HG03432 (cell line): Measurements from ENCODE around the gene TRIM43B.
"Not testable (repeated sequence)": the region's sequence is repeated elsewhere in the genome, so short reads cannot be mapped to it uniquely, and the experiment has no call there.

Experiments used
- ATAC-seq: cut with Tn5 transposase; IDR thresholded peaks from one replicate; pipeline ENCODE4 v1.9.1; 2021; ENCODE audit warnings: mild to moderate bottlenecking, moderate library complexity; ENCODE audit not compliant: unreplicated experiment

TRIM43B gene

DNA sequence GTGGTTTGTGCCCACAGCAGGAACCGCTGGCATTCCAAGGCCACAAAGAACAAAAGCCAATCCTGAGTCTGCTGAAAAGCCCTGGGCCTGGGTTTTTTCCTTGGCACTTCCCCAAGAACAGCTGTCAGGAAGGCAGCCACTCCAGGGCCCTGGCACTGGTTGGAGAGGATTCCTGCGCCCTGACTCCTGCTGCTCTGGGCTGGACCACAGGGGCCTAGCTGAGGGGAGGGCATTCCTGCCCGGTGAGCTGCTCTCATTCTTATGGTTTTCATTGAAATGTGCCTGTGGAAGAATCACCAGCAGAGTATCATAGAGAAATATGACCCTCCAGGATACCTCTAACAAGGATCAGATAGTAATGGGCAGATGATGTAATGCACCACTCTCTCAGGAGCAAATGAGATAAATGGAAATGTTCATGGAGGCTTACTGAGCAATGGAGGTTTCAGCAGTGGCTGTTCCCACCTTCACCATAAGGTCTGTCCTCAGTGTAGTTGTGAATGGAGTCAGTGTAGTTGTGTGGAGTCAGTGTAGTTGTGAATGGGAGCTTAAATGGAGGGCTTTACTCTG, 50.0 kb downstream of the TRIM43B start:
- ATAC-seq = not testable (repeated sequence)

DNA sequence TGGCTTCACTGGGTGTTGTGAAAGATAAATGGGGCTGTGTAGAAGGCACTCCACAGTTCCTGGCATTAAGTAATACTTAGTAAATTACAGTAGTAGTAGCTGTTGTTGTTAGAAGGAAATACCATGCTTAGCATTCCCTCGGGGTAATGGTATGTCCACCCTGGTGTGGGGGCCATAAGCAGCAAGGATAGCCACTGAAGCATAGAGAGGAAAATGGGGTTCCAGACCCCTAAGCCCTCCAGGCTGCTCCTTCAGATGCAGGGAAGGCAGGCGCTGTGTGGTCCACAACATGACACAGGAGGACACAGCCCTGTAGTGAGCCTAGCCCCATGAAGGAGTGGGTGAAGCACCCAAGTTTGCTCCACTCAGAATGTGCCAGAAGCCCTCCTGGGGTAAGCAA, 50.6 kb downstream of the TRIM43B start:
- not testable (repeated sequence) for ATAC-seq

DNA sequence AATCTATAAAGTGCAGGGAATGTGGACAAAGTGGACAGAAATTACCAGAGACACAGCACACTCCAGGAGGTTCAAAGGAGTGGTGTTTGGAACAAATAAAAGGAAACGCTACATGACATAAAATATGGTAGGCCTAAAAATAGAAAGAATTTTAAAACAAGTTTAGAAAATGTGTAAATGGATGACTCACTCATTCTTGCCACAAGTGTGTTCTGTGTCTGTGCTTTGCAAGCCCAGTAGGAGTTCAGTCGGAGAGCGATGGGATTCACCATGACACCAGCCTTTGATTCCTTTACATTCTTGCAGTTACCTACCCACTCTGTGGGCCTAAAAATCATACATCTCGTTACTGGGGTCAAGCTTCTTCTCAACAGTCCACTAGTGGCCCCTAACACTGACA, 51.2 kb downstream of the TRIM43B start:
- ATAC-seq = not testable (repeated sequence)

DNA sequence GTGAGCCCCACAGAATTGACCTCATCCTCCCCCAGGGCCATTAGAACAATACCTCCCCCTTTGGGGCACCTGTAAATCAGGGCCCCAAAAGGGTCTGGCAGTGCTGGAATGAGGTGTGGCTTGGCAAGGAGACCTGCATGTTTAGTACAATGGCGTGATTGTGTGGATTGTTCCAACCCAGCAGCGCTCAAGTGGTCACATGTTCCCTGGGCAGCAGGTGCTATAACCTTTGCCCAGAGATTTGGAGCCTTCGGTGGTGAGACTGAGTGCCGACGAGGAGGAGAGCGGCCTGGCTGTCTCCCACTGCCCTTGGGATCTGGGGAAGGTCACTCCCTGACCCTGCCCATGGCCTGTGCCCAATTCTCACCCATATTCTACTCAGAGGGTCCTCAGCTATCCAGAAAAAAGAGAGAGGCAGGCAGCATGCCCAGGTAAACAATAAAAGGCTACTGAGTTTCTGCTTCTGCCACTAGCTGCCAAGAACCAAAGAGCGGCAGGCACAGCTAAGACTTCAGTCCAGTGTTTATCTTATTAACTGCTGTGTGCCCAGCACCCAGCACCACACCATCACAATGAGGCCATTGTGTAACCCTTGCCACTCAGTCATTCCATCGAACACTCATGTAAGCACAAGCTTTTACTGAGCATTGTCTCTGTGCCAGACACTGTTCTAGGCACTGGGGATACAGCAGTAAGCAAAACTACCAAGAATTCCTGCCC, 54.6 kb downstream of the TRIM43B start:
- ATAC-seq = not testable (repeated sequence)

DNA sequence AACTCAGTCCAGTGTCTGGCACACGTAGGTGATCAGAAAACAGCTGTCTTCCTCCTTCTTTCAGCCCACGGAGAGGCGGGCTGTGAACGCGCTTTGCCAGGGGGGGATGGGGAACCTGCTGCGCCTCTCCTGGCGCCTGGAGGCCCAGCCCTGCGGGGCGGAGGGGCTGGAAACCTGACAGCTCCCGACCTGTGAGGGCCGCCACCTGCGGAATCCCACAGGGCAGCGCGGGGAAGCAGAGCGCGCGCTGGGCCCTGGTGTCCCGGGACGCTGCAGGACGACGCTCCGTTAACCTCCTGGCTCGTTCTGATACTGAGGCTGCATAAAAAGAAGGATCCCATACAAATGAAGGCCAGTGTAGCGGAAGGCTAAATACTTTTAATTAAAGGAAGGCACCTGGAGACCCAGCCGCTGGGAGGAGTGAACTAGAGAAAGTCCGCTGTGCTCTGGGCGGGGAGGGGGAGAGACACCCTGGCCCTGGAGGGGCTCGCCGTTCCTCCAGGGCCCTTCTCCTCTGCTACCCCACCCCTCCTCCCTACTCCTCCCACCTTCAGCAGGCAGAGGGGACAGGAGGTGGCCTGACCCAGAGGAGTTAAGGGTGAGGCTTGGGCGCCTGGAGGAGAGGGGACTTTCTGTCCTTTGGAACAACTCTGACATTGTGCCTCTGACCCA, 57.2 kb downstream of the TRIM43B start:
- not testable (repeated sequence) for ATAC-seq
